HG03064 (cell line): ENCODE measurements around the gene G6PC2.
"Not testable (repeated sequence)": the region's sequence is repeated elsewhere in the genome, so short reads cannot be mapped to it uniquely, and the experiment has no call there.

Experiments used
- ATAC-seq: cut with Tn5 transposase; IDR thresholded peaks from one replicate; pipeline ENCODE4 v1.9.1; 2021; ENCODE audit warnings: low read depth; ENCODE audit not compliant: unreplicated experiment

Gene G6PC2, protein sequence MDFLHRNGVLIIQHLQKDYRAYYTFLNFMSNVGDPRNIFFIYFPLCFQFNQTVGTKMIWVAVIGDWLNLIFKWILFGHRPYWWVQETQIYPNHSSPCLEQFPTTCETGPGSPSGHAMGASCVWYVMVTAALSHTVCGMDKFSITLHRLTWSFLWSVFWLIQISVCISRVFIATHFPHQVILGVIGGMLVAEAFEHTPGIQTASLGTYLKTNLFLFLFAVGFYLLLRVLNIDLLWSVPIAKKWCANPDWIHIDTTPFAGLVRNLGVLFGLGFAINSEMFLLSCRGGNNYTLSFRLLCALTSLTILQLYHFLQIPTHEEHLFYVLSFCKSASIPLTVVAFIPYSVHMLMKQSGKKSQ

DNA sequence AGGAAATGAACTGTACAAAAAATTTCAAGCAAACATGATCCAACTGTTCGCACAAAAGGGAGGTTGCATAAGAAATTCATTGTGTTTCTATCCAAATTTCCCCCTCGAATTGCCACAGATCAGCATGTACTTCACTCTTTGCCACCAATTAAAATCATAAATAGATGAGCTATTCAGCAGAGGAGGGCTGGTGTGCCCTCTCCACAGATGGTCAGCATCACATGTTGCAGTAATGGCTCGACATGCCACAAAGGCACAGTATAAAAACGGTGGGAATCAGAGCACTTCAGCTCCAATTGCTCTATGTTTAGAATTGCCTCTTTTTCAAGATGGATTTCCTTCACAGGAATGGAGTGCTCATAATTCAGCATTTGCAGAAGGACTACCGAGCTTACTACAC, at the start of gene G6PC2:
Gene G6PC2, plus strand, starts transcription at position 289 of the 400 bp plus-strand sequence. Its CDS starts 41 bp downstream, at position 330.
- no peak for ATAC-seq

- ATAC-seq: no peak
These were observed 49.3 kb upstream of the G6PC2 start for GRCh38 chr2:168851674-168852320.

- ATAC-seq: no peak
These were observed 48.6 kb upstream of the G6PC2 start for GRCh38 chr2:168852481-168852880.

GRCh38 chr2:168853471-168853870, 47.6 kb upstream of the G6PC2 start:
- ATAC-seq: no peak

GRCh38 chr2:168854651-168855050, 46.4 kb upstream of the G6PC2 start:
- no peak for ATAC-seq

GRCh38 chr2:168855601-168856000, 45.5 kb upstream of the G6PC2 start:
- ATAC-seq: no peak

- ATAC-seq: no peak
These were observed 42.9 kb upstream of the G6PC2 start for GRCh38 chr2:168858146-168858545.

DNA sequence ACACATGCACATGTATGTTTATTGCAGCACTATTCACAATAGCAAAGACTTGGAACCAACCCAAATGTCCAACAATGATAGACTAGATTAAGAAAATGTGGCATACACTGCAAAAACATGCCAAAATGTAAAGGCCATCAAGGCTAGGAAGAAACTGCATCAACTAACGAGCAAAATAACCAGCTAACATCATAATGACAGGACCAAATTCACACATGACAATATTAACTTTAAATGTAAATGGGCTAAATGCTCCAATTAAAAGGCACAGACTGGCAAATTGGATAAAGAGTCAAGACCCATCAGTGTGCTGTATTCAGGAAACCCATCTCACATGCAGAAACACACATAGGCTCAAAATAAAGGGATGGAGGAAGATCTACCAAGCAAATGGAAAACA, 33.9 kb upstream of the G6PC2 start:
- ATAC-seq: not testable (repeated sequence)

- not testable (repeated sequence) for ATAC-seq
These were observed 30.7 kb upstream of the G6PC2 start for GRCh38 chr2:168870369-168870768.

DNA sequence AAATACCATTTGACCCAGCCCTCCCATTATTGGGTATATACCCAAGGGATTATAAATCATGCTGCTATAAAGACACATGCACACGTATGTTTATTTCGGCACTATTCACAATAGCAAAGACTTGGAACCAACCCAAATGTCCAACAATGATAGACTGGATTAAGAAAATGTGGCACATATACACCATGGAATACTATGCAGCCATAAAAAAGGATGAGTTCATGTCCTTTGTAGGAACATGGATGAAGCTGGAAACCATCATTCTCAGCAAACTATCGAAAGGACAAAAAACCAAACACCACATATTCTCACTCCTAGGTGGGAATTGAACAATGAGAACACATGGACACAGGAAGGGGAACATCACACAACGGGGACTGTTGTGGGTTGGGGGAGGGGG, 30.3 kb upstream of the G6PC2 start:
- ATAC-seq: not testable (repeated sequence)

DNA sequence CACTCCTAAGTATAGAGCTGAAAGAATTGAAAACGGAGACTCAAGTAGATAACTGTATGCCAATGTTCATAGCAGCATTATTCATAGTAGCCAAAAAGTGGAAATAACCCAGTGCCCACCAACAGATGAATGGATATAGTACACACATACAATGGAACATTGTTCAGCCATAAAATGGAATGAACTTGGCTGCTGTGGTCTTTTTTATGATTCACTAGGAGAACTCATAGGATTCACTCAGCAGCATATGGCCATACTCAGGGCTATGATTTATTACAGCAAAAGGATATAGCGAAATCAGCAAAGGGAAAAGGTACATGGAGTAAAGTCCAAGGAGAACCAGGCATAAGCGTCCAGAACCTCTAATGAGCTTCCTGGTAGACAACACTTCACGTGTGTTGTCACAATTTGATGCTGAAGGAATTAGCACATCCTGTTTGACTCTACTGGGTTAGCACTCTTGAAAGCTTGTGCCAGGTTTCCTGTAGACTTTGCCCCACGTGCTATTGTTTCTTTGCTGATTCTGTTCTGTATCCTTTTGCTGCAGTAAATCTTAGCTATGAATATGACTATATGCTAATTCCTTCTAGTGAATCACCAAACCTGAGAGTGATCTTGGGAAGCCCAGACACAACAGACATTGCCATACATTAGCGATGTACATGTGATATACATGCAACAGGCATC, 26.6 kb upstream of the G6PC2 start:
- no peak for ATAC-seq

GRCh38 chr2:168882163-168882562, 18.9 kb upstream of the G6PC2 start:
- ATAC-seq: not testable (repeated sequence)

- ATAC-seq: no peak
These were observed 16.1 kb upstream of the G6PC2 start for GRCh38 chr2:168884975-168885374.

DNA sequence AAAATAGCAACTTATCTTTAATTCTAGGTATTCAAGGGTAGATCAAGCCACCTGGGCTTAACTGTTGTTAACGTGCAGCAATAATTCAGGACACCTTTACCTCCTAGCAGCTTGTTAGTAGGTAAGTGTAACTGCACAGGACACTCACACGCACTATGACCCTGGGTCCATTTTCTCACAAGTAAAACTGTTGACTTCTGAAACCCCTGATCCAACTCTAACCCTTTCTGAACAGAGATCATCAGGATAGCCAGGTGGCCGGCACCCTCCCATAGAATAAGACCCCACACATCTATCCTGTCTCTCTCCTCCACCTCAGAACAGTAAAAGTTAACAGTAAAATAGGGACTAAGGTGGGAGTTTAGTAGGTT, 11.5 kb upstream of the G6PC2 start:
- ATAC-seq: no peak

DNA sequence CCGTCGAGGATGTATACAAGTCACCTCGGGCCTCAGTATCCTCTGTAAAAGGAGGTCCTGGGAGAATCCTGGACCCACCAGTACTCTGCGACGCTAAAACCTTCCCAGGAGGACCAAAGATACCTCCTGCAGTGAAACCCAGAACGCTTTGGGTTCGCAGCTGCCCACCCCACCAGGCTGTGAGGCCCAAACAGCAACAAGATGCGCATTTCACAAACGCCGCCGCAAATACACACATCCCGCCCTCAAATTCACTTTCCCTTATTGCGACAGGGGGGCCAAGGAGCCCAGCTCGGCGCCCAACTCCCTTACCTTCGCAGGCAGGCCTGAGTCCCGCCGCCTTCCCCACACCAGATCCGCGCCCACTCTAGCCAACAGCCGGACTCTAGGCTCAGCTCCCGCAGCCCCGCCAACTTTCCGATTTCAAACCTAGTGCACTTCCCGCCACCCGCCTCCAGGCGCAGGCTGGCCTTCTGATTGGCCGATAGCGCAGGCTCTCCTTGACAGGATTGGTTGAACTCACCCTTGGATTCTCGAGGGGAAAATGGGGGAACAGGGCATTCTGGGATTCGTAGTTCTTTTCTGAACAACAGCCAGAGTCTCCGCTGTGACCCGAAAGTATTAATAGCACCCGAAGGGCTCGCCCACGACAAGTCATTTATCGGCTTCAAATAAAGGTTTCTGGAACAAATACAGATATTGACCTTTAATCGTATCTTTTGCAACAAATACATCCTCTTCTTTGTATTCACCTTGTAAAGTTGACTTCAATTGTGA, 10.9 kb upstream of the G6PC2 start, which contains the start of gene SPC25:
Gene SPC25, minus strand, starts transcription at position 425 of the 777 bp plus-strand sequence. CDS start 911 bp downstream, outside the sequence.
- ATAC-seq: peak; percentile 100

DNA sequence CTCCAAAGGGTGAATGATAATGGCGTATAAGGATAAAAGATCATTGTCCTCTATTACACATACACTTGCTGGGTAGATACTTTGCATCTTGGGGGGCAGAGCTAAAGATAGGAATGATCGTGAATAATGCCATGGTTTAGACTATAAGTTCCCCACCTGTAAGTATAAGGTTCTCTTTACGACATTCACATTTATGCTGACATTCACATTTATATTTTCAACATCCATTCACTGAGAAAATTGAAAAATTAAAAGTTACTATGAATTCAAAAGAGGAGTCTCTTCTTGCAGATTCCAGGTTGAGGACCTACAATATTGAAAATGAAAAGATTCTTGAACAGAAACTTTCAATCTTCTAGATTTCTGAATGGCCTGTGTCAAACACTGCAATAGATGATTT, 8.8 kb upstream of the G6PC2 start:
- ATAC-seq: no peak

- ATAC-seq: no peak
These were observed 7.0 kb upstream of the G6PC2 start for GRCh38 chr2:168894101-168894500.

DNA sequence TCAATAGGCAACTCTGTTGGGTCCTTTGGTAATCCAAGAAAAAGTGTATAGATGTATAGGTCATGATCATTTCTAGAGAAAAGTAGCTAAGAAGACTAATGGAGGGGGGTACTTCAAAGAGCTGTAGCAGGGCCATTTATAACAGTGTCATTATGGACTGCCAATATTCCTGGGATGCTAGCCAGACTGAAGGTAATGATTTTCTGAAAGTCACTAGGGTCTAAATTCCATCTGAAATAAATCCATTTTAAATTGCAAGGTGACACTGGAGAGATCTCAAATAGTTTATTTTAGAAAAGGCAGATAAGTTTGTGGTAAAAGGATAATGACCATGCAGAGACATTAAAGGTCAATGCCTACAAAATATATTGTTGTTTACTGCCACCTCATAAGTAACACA, 6.4 kb upstream of the G6PC2 start:
- no peak for ATAC-seq

DNA sequence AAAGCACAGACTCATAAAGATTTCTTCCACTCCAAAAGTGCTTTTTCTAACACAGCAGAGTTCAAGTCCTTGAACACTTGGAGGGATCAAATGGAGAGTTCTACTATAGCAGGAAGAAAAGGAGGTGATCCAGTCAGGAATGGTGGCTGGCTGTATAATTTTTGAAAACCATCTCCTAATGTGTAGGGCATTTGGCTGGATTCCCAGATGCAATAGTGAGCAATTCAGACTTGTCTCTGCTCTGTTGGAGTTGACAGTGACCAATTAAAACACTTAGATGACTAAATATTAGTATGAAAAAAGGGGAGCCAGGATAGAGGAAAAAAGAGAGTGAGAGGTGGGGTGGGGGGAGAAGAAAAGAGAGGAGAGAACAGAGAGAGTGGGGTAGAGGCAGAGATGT, 5.3 kb upstream of the G6PC2 start:
- no peak for ATAC-seq

GRCh38 chr2:168896783-168897182, 4.3 kb upstream of the G6PC2 start:
- no peak for ATAC-seq

- ATAC-seq: no peak
These were observed 3.6 kb upstream of the G6PC2 start for GRCh38 chr2:168897449-168897848.
